Panc1 (cell line): Measurements from ENCODE around the gene SCPEP1.

Source experiments
- POLR2AphosphoS5 ChIP-seq: IDR thresholded peaks from 2 replicates; pipeline ENCODE4 v1.6.1; 2012; ENCODE audit warnings: mild to moderate bottlenecking, low read depth, low read length, moderate library complexity
- TF ChIP-seq, protein P1 (sequence below): fragments of 450-650 bp; IDR thresholded peaks from 2 replicates; pipeline ENCODE4 v1.5.1; 2017; ENCODE audit warnings: mild to moderate bottlenecking
- TF ChIP-seq, protein P2 (sequence below), 2 experiments: IDR thresholded peaks; 2 replicates each; pipeline ENCODE4 v1.6.1; 2011 to 2012; ENCODE audit warnings: low read depth in 2 of 2, control low read depth in 1 of 2, low read length in 1 of 2, mild to moderate bottlenecking in 1 of 2, moderate library complexity in 1 of 2; ENCODE audit not compliant: insufficient read depth in 1 of 2

DNA sequence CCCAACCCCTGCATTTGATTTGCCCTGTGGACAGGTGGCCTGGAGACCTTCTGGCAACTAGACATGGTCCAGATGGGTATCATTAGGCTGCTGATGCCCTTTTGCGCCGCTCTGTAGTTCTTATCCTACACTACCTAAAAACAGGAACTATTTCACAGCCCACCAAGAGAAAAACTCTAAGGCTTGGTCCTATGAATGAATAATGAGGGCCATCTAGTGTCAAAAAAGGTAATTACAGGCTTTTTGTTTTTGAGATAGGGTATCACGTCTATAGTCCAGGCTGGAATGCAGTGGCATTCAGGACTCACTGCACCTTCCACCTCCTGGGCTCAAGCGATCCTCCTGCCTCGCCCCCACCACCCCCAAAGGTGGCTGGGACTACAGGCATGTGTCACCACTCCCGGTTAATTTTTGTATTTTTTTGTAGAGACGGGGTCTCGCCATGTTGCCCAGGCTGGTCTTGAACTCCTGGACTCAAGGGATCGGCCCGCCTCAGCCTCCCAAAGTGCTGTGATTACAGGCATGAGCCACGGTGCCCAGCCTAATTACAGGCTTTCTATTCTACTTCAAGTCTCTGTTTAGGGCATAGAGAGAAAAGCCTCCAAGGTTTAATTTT is 38.0 kb upstream of the SCPEP1 start:
- TF ChIP-seq, protein P1, sequence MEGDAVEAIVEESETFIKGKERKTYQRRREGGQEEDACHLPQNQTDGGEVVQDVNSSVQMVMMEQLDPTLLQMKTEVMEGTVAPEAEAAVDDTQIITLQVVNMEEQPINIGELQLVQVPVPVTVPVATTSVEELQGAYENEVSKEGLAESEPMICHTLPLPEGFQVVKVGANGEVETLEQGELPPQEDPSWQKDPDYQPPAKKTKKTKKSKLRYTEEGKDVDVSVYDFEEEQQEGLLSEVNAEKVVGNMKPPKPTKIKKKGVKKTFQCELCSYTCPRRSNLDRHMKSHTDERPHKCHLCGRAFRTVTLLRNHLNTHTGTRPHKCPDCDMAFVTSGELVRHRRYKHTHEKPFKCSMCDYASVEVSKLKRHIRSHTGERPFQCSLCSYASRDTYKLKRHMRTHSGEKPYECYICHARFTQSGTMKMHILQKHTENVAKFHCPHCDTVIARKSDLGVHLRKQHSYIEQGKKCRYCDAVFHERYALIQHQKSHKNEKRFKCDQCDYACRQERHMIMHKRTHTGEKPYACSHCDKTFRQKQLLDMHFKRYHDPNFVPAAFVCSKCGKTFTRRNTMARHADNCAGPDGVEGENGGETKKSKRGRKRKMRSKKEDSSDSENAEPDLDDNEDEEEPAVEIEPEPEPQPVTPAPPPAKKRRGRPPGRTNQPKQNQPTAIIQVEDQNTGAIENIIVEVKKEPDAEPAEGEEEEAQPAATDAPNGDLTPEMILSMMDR = peak; percentile 81
- TF ChIP-seq, protein P2, sequence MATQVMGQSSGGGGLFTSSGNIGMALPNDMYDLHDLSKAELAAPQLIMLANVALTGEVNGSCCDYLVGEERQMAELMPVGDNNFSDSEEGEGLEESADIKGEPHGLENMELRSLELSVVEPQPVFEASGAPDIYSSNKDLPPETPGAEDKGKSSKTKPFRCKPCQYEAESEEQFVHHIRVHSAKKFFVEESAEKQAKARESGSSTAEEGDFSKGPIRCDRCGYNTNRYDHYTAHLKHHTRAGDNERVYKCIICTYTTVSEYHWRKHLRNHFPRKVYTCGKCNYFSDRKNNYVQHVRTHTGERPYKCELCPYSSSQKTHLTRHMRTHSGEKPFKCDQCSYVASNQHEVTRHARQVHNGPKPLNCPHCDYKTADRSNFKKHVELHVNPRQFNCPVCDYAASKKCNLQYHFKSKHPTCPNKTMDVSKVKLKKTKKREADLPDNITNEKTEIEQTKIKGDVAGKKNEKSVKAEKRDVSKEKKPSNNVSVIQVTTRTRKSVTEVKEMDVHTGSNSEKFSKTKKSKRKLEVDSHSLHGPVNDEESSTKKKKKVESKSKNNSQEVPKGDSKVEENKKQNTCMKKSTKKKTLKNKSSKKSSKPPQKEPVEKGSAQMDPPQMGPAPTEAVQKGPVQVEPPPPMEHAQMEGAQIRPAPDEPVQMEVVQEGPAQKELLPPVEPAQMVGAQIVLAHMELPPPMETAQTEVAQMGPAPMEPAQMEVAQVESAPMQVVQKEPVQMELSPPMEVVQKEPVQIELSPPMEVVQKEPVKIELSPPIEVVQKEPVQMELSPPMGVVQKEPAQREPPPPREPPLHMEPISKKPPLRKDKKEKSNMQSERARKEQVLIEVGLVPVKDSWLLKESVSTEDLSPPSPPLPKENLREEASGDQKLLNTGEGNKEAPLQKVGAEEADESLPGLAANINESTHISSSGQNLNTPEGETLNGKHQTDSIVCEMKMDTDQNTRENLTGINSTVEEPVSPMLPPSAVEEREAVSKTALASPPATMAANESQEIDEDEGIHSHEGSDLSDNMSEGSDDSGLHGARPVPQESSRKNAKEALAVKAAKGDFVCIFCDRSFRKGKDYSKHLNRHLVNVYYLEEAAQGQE (IDR thresholded peaks at IDR 0.05; ENCODE audit: insufficient read depth in 1 of 2, low read depth in 2 of 2, low read length in 1 of 2) = no peak
- no peak for TF ChIP-seq POLR2AphosphoS5
